Uterus (tissue), 4 donors: ENCODE data around the gene CNTN1. TPM values are rescaled to one million over a fixed set of nuclear protein-coding genes. Genes with fewer than 3 reads are reported as not detected.

Experiments
- DNase-seq, 2 donors: peaks; one replicate each; pipeline ENCODE4 v3.0.0-alpha.2; 2019 to 2020
- H3K27ac ChIP-seq, 2 donors: fragments of 200-600 bp; sonication (generic); 1 replicate in 1 of 2; 2 replicates in 1 of 2; pipeline ENCODE4 v1.5.1; 2016 to 2018
- H3K27me3 ChIP-seq, 2 donors: fragments of 200-600 bp; sonication (generic); one replicate each; pipeline ENCODE4 v1.5.1; 2018 to 2019; ENCODE audit warnings: control low read depth in 1 of 2
- H3K36me3 ChIP-seq, 2 donors: fragments of 200-600 bp; sonication (generic); one replicate each; pipeline ENCODE4 v1.5.1; 2019; ENCODE audit warnings: control low read depth in 1 of 2
- H3K4me1 ChIP-seq, 2 donors: fragments of 200-600 bp; sonication (generic); one replicate each; pipeline ENCODE4 v1.5.1; 2018 to 2019; ENCODE audit warnings: control low read depth in 1 of 2
- H3K4me3 ChIP-seq, 2 donors: fragments of 200-600 bp; sonication (generic); 1 replicate in 1 of 2; 2 replicates in 1 of 2; pipeline ENCODE4 v1.5.1; 2018 to 2019; ENCODE audit warnings: mild to moderate bottlenecking in 1 of 2
- H3K9me3 ChIP-seq, 2 donors: fragments of 200-600 bp; sonication (generic); one replicate each; pipeline ENCODE4 v1.5.1; 2019; ENCODE audit warnings: control low read depth in 1 of 2
- POLR2A ChIP-seq, 2 donors: fragments of 450-650 bp; IDR thresholded peaks; one replicate each; pipeline ENCODE4 v1.6.1; 2016; ENCODE audit warnings: antibody characterized with exemption in 2 of 2, mild to moderate bottlenecking in 1 of 2, moderate library complexity in 1 of 2
- intact Hi-C: fragments of 100-400 bp; cut with DNase I; formaldehyde crosslinking; loops from one replicate; pipeline ENCODE4 v1.15.1; 2023; ENCODE audit warnings: low total_unique reads
- total RNA-seq, 4 donors: library from RNA; depleted of rRNA in 3 of 4; stranded (reverse); fragments of >200 nt in 3 of 4; gene quantifications; one replicate each; pipeline versions ENCODE4 v1.1.0 to v1.2.4, GENCODE V29; 2014 to 2023
- TF ChIP-seq, protein P1 (sequence below), 4 experiments: fragments of 200-600 bp in 2 of 4; fragments of 450-650 bp in 2 of 4; sonication (generic) in 2 of 4; IDR thresholded peaks; one replicate each; pipeline ENCODE4 v1.5.1; 2016 to 2019; ENCODE audit warnings: antibody characterized with exemption in 4 of 4, mild to moderate bottlenecking in 2 of 4, moderate library complexity in 1 of 4
- donor health status: DM: yes; HTN: yes; CAD: no.

The CNTN1 gene
- total RNA-seq, 4 donors from 2014 or later: 1.5 to 124 (median 11.0) TPM

DNA sequence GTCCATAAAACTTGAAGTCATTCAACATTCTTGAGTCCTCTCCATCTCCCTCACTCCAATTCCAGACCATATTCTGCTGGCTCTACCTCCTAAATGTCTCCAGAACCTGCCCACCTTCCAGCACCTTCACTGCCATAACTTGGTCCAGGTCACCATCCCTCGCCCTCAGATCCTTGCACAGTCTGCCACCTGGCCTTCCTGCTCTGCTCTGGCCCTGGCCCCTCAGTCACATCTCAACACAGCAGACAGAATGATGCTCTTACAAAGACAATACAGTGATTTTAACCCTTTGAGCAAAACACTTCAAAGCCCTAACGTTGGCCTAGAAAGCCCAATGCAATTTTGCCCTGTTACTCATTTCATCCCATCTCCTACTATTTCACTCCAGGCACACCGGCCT is 414.1 kb downstream of the CNTN1 start:
- no peaks in the 10 kb centered on the region for H3K36me3 ChIP-seq
- intact Hi-C loops: no loop called here
- H3K27me3 ChIP-seq: no peaks in the 10 kb centered on the region
- no peak for TF ChIP-seq POLR2A (IDR thresholded peaks at IDR 0.05)
- TF ChIP-seq, protein P1, sequence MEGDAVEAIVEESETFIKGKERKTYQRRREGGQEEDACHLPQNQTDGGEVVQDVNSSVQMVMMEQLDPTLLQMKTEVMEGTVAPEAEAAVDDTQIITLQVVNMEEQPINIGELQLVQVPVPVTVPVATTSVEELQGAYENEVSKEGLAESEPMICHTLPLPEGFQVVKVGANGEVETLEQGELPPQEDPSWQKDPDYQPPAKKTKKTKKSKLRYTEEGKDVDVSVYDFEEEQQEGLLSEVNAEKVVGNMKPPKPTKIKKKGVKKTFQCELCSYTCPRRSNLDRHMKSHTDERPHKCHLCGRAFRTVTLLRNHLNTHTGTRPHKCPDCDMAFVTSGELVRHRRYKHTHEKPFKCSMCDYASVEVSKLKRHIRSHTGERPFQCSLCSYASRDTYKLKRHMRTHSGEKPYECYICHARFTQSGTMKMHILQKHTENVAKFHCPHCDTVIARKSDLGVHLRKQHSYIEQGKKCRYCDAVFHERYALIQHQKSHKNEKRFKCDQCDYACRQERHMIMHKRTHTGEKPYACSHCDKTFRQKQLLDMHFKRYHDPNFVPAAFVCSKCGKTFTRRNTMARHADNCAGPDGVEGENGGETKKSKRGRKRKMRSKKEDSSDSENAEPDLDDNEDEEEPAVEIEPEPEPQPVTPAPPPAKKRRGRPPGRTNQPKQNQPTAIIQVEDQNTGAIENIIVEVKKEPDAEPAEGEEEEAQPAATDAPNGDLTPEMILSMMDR (IDR thresholded peaks at IDR 0.05): no peak
- no peaks in the 10 kb centered on the region for H3K9me3 ChIP-seq
- H3K4me3 ChIP-seq: no peak overlapping the region
- no peak for DNase-seq
- H3K27ac ChIP-seq: no peak overlapping the region
- H3K4me1 ChIP-seq: no peaks in the 10 kb centered on the region

DNA sequence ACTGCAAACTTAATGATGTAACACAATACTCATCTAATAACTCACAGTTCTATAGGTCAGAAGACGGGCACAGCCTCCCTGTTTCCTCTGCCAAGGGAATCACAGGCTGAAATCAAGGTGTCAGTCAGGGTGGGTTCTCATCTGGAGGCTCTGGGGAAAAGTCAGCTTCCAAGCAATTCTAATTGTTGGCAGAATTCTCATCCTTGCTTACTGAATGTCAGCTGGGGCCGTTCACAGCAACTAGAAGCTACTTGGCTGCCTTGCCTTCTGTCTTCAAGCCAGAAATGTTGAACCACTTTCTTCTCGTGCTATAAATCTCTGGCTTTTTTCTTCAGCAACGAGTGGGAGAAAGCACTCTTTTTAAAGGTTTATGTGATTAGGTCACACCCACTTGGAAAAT is 415.8 kb downstream of the CNTN1 start:
- no peak for TF ChIP-seq POLR2A (IDR thresholded peaks at IDR 0.05)
- TF ChIP-seq, protein P1 (IDR thresholded peaks at IDR 0.05): no peak
- no peaks in the 10 kb centered on the region for H3K36me3 ChIP-seq
- no peak overlapping the region for H3K27ac ChIP-seq
- no peaks in the 10 kb centered on the region for H3K4me1 ChIP-seq
- peak; percentile 13 to 21 for DNase-seq
- H3K27me3 ChIP-seq: no peaks in the 10 kb centered on the region
- intact Hi-C loops: no loop called here
- H3K4me3 ChIP-seq: no peak overlapping the region
- no peaks in the 10 kb centered on the region for H3K9me3 ChIP-seq

DNA sequence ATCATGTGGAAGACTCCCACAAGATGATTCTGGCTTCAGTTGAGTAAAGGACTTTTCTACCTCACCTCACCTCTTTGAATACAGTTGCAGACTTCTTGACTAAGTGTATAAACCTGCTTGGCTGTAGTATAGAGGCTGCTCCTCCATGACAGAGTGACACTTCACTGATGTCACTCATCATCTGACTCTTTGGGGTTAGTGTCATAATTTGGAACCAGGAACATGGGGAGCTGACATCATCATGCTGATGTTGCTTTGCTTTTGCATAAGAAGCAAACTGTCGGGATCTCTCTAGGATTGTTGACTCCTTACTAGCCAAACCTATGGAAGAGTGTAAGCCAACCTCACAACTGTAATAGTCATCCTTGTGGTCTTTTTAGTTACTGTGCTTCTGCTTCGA is 420.7 kb downstream of the CNTN1 start:
- no peak overlapping the region for H3K27ac ChIP-seq
- no peaks in the 10 kb centered on the region for H3K9me3 ChIP-seq
- no peak for DNase-seq
- H3K4me3 ChIP-seq: no peak overlapping the region
- intact Hi-C loops: no loop called here
- no peaks in the 10 kb centered on the region for H3K27me3 ChIP-seq
- TF ChIP-seq, protein P1 (IDR thresholded peaks at IDR 0.05): no peak
- TF ChIP-seq POLR2A (IDR thresholded peaks at IDR 0.05): no peak
- H3K4me1 ChIP-seq: no peaks in the 10 kb centered on the region
- no peaks in the 10 kb centered on the region for H3K36me3 ChIP-seq

DNA sequence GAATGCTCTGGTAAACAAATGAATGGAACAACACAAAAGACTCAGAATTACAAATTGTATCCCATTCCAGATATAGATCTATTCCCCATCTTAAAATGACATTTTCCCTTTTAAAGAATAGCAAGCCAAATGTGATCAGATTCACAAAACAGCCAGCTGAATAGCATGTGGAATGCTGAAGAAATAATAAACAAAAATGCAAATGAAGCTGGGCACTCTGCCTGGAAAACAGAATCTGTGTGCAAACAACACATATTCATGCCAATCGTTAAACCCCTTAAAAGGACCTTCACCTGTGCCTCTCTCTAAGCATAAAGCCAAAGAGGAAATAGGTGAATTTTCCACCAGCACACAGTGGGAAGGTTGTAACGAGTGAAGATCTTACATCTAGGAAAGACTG is 428.0 kb downstream of the CNTN1 start:
- Histone ChIP-seq H3K4me3 (no peak overlapping the region), H3K9me3 (no peaks in the 10 kb centered on the region), H3K4me1 (no peaks in the 10 kb centered on the region), H3K27me3 (no peaks in the 10 kb centered on the region), H3K36me3 (no peaks in the 10 kb centered on the region), H3K27ac (no peak overlapping the region)
- no peak for DNase-seq
- TF ChIP-seq POLR2A (IDR thresholded peaks at IDR 0.05): no peak
- TF ChIP-seq, protein P1 (IDR thresholded peaks at IDR 0.05): no peak
- intact Hi-C loops: no loop called here

DNA sequence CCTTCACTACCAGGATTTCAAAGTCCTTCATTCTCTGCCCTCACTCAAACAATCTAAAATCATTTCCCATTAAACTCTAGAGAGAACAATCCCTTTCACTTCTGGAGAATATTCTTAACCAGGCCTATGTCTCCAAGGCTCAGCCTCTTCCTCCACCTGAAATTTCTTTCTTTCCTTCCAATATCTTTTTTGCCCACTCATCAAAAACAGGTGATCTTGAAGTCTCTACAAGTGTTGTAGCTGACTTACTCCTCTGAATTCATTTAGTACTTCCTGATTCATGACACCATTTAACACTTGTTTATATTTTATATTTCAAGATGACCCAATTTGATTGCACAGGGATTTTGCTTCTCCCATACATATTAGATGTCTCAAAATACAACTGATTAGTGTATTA is 429.1 kb downstream of the CNTN1 start:
- H3K27ac ChIP-seq: no peak overlapping the region
- no peaks in the 10 kb centered on the region for H3K9me3 ChIP-seq
- TF ChIP-seq, protein P1 (IDR thresholded peaks at IDR 0.05): no peak
- no peak for TF ChIP-seq POLR2A (IDR thresholded peaks at IDR 0.05)
- DNase-seq: no peak
- H3K27me3 ChIP-seq: no peaks in the 10 kb centered on the region
- intact Hi-C loops: no loop called here
- no peaks in the 10 kb centered on the region for H3K4me1 ChIP-seq
- no peak overlapping the region for H3K4me3 ChIP-seq
- H3K36me3 ChIP-seq: no peaks in the 10 kb centered on the region
